ENCODE measurements around the gene PSME4.
A peak's percentile ranks its signal among the peaks of the same experiment; 100 is the strongest.

The PSME4 gene

DNA sequence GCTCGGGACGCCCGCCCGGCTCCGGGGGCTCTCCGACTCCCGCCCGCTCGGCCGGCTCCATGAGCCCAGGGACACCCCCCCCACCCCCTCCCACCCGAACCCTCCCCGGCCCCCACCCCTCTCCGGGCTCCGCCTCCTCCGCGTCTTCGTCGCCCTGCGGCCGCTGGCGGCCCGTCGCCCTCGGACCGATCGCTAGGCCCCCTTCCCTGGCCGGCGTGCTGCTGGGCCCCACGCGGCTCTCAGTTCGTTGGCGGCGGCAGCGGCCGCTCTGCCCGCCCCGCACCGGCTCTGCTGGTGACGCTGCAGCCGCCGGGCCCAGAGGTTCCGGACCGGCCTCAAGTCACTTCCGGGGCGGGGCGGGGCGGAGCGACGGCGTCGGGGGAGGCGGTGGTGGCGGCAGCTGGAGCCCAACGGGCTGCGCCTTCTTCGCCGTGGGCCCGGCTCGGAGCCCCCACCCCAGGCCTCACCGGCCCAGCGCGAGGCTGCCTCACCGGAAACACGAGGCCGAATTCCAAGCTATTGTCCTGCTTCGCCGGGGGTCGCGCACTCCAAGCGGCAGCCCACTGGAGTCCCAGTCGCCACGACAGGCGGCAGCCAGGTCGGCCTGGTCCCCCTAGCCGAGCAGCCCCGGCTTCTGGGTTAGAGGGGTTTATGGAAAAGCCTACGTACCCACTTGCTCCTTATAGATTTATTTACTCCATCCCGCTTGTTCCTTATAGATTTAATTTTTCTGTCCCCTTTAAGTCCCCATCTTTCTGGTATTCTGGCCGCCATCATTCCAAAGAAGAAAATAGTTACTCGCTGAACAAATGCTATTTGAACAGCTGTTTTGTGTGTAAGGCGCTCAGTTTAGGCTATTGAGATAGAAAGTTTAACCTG, at the start of gene PSME4:
Gene PSME4, minus strand, starts transcription at position 270 of the 879 bp plus-strand sequence. Its CDS starts 209 bp downstream, at position 61.
- DNase-seq (ENCODE audit: low read depth), result peak; percentile 94

- DNase-seq (ENCODE audit: low read depth), result no peak
Observed at GRCh38 chr2:54015798-54016699, 45.3 kb upstream of the PSME4 start.

GRCh38 chr2:54013996-54014395, 43.2 kb upstream of the PSME4 start:
- DNase-seq (ENCODE audit: low read depth), result no peak

- DNase-seq (ENCODE audit: low read depth), result no peak
Observed at GRCh38 chr2:54012538-54013141, 41.8 kb upstream of the PSME4 start.

- DNase-seq (ENCODE audit: low read depth), result no peak
Observed at GRCh38 chr2:54009549-54009948, 38.8 kb upstream of the PSME4 start.

DNA sequence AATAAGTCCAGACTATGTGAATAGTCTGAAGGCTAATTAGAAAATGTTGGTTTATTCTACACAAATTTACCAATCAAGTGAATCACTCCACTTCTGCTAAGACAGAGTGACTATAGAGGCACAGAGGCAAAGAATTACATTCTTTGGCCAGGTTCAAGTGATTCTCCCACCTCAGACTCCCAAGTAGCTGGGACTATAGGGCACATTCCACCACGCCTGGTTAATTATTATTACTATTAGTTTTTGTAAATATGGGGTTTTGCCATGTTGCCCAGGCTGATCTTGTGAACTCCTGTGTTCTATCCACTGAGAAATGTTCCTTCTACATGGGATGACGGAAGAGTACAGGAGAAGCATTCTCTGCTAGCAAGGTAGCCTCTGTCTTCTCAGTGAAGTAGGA, 37.6 kb upstream of the PSME4 start:
- DNase-seq (ENCODE audit: low read depth), result no peak

DNA sequence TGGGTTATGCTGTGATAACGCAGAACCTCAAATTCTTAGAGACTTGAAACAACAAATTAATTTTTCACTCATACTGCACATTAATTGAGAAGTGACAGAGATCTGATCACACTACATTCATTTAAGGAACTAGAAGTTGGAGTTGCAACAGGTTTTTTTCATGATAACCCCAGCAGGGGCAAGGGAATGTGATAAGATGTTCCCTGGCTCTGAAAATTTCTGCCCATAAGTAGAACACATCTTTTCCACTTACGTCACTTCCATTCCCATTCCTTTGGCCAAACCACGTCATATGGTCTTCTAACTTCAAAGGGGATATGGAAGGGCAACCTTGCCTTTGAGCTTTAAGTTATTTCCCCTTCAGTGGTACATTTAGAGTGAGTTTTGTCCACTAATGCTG, 29.7 kb upstream of the PSME4 start:
- no peak for DNase-seq (ENCODE audit: low read depth)

GRCh38 chr2:54000122-54000521, 29.3 kb upstream of the PSME4 start:
- DNase-seq (ENCODE audit: low read depth), result no peak

DNA sequence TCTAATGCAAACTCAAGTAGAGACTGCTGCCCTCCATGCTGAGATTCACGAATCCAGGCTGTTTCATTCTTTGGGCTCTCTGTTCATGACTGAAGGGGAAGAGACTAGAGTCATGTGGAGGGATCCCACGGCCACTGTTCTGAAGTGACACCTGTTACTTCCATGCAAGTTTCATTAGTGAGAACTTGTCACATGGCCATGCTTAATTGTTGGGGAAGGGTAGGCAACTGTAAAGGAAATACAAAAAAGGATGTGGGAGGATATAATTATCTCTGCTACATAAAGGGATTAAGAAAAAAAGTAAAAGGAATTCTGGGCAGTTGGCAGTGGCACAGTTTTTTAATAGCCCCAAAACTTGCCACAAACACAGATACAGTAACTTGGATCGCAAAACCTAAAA, 28.0 kb upstream of the PSME4 start:
- DNase-seq (ENCODE audit: low read depth), result no peak

DNA sequence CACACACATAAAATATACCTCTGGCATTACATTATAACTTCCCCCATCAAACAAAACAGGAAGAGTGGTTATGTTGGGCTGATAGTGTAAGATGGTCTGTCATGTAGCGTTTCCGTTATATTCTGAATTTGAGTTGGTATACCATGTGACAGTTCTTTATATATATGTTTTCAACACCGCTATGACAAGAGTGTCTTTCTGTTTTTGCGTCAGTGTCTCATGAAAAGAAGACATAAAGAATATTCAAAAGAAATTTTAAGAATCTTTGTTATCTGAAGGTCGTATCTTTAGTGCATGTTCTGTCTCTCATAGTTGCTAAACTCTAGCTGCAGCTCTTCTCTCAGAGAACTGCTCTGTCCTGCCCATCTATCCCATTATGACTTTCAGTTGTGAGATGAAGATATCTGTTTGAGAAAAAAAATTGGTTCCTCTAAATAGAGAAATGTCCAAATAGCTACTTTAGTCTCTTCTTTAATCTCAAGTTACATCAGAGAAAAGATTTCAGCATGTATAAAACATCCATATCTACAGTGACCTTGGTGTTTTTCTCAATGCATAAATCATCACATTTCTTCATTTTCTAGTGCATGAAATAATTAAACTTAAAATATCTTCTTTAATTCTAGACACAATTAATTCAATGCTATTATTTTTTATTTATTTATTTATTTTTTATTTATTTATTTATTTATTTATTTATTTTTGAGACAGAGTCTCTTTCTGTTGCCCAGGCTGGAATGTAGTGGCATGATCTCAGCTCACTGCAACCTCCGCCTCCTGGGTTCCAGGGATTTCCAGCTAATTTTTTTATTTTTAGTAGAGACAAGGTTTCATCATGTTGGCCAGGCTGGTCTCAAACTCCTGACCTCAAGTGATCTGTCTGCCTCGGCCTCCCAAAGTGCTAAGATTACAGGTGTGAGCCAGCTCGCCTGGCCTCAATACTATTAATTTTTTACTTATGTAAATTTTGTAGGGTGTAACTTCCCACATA, 24.3 kb upstream of the PSME4 start:
- DNase-seq (ENCODE audit: low read depth), result no peak

DNA sequence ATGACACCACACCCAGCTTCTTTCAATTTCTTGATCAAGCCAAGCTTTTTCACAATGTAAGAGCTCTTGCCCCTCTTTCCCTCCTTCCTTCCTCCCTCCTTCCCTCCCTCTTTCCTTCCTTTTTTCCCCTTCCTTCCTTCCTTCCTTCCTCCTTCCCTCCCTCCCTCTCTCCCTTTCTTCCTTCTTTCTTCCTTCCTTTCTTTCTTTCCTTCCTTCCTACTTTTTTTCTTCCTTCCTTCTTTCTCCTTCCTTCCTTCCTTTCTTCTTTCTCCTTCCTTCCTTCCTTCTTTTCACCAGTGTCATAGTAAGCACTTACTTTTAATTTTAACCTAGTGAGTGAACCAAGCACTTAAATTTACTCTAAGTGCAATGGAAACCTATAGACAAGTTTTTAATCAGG, 21.2 kb upstream of the PSME4 start:
- DNase-seq (ENCODE audit: low read depth), result no peak

DNA sequence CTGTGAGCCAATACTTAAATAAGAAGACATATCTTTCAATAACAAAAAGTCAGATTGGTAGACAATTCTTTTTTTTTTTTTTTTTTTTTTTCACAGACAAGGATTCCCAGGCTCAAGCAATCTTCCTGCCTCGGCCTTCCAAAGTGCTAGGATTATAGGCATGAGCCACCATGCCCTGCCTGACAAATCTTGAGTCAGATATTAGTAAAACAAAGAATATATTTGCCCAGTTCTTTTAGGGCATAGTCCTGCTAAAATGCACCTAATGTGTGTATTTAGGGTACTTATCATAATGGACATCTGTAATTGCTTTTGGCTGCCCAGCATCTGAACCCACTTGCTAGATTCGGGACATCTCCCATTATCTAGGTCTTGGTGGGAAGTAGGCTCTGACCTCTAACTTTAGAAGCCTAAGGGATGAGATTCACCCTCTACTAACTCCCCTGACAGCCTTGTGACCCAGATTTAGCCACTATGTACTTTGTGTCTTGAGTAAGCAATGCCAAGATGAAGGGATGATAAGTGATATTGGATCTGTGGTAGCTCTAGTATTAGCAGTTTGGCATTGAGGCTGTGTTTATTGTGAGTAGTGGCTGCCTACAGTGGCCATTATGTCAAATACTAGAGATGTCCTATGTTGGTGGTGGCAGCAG, 18.5 kb upstream of the PSME4 start:
- DNase-seq (ENCODE audit: low read depth), result no peak

- no peak for DNase-seq (ENCODE audit: low read depth)
Observed at GRCh38 chr2:53987336-53987921, 16.6 kb upstream of the PSME4 start.

GRCh38 chr2:53985646-53986045, 14.9 kb upstream of the PSME4 start:
- no peak for DNase-seq (ENCODE audit: low read depth)

- DNase-seq (ENCODE audit: low read depth), result peak; percentile 6
Observed at GRCh38 chr2:53969968-53970723, 647 bp downstream of the PSME4 start.

- DNase-seq (ENCODE audit: low read depth), result no peak
Observed at GRCh38 chr2:53969285-53969967, 1.4 kb downstream of the PSME4 start.

DNA sequence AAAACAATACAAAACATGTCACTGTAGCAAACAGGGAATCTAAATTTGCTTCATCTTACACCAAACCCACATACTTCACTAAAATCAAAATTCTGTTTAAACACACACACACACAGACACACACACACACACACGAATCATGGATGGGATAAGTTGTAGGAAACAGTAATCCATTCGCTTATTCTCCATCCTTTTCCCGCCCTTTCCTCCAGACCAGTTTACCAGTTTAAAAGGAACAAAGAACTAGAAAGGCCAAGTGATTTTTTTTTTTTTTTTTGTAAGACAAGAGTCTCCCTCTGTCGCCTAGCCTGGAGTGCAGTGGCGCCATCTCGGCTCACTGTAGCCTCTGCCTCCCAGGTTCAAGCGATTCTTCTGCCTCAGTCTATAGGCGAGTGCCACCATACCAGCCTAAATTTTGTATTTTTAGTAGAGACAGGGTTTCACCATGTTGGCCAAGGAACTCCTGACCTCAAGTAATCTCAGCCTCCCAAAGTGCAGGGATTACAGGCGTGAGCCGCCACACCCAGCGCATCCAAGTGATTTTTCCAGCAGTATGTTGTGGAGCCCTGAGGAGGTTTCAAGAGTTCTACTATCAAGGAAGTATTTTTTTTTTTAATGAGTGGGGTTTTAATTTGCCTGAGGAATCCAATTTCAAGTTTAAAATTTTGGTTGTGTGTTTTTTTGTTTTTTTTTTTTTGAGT, 5.7 kb downstream of the PSME4 start:
- no peak for DNase-seq (ENCODE audit: low read depth)

DNA sequence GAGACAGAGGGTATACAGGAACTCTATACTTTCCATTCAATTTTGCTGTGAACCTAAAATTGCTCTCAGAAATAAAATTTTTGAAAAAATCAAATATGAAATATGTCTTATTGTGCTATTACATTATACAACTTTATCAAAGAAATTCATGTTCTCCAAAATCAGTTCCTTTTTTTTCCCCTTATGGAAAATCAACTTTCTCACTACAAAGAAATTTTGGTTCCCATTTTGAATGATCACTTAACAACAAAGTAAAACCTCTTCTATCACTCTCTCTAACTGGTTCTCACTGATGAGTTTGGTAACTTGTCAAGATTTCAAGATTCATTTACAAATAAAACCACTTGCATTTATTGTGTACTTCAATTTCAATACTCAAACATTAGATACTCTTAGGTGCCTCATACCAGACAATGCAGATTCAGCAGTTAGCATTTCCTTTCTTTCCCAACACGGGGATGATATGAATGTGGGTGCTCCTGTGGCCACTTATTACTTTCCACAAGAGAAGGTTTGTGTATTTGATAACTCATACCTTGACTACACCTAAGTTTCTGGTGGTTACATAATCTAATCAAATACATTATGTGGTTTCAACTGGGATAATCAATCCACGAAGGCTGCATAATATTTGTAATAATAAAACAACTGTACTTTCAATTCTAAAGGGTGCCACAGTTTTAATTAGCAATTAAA, 6.4 kb downstream of the PSME4 start:
- DNase-seq (ENCODE audit: low read depth), result no peak

All from activated T-cell treated with anti-CD3 and anti-CD28 coated beads for 48 hours (primary cell).